GM13976 (cell line): ENCODE results near the gene PHF21A.

Experiments
- DNase-seq: peaks from one replicate; pipeline ENCODE4 v3.0.0; 2012; ENCODE audit warnings: low spot score
- in situ Hi-C: fragments of 300-500 bp; cut with MboI; formaldehyde crosslinking; loops from one replicate; pipeline ENCODE4 v1.12.0; 2022; ENCODE audit warnings: low sequenced_read_pairs, mixed read lengths, inconsistent platforms; ENCODE audit not compliant: unreplicated experiment
- TF ChIP-seq, protein P1 (sequence below): IDR thresholded peaks from 2 replicates; pipeline ENCODE4 v1.5.1; 2012; ENCODE audit warnings: borderline replicate concordance, mild to moderate bottlenecking; ENCODE audit not compliant: insufficient read depth; ENCODE audit errors: extremely low read depth, missing control alignments, control extremely low read depth

Gene PHF21A

DNA sequence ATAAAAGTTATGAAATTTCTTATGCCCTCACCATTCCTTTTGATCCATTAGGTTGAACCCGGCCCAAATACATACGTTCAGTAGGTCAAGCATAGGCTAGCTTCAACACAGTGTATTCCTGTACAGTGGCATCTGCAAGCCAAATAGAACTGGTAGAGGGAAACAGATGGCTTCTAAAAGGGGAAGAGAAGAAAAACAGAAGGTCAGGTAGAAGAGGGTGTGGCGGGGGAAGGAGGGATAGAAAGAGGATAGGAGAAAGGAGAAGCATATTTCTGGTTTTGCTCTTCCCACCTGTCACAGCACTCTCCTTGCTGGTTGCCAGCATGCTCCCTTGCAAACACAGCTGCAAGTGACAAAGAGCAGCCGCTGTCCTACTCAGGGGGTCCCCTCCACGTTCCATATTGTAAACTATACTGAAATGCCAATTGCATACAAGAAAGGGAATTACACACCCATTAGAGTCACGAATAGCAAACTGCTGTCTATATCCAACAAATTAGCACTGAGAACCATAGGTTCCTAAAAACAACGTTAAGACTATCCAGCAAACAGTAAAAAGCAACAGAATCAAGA is 71.8 kb downstream of the PHF21A start:
- TF ChIP-seq, protein P1, sequence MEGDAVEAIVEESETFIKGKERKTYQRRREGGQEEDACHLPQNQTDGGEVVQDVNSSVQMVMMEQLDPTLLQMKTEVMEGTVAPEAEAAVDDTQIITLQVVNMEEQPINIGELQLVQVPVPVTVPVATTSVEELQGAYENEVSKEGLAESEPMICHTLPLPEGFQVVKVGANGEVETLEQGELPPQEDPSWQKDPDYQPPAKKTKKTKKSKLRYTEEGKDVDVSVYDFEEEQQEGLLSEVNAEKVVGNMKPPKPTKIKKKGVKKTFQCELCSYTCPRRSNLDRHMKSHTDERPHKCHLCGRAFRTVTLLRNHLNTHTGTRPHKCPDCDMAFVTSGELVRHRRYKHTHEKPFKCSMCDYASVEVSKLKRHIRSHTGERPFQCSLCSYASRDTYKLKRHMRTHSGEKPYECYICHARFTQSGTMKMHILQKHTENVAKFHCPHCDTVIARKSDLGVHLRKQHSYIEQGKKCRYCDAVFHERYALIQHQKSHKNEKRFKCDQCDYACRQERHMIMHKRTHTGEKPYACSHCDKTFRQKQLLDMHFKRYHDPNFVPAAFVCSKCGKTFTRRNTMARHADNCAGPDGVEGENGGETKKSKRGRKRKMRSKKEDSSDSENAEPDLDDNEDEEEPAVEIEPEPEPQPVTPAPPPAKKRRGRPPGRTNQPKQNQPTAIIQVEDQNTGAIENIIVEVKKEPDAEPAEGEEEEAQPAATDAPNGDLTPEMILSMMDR, result no peak
- DNase-seq, result no peak
- in situ Hi-C loops, result no loop called here

DNA sequence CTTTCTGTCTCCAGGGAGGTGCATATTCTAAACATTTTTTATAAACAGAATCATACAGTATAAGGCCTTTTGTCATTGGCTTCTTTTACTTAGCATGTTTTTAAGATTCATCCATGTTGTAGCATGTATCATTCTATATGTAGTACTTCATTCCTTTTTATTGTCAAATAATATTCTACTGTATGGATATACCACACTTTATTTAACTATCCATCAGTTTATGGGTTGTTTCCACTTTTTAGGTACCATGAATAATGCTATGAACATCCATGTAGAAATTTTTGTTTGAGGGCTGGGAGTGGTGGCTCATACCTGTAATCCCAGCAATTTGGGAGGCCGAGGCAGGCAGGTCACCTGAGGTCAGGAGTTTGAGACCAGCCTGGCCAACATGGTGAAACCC is 73.1 kb downstream of the PHF21A start:
- TF ChIP-seq, protein P1, result no peak
- in situ Hi-C loops, result no loop called here
- no peak for DNase-seq

GRCh38 chr11:46047520-46047919 is 73.7 kb downstream of the PHF21A start:
- DNase-seq, result no peak
- in situ Hi-C loops, result no loop called here
- TF ChIP-seq, protein P1, result no peak

DNA sequence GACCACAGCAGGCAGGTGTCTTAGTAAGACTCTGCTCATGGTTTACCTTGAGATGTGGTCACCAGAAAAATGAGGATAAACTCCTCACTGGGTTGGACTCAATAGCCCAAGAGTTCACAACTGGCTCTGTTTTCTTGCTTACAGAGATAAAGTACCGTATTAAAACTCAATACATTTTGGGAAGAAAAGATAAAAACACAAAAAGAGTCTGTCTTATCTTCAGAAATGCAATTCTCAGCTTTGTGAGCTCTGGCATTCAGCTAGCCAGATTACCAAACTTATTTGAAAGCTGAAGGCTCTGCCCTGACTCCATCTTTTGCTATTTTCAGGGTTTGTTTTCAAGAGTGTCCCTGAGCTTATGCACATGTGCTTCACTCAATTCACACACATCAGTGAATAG is 75.4 kb downstream of the PHF21A start:
- in situ Hi-C loops, result no loop called here
- TF ChIP-seq, protein P1, result no peak
- DNase-seq, result no peak

GRCh38 chr11:46044601-46045000 is 76.7 kb downstream of the PHF21A start:
- TF ChIP-seq, protein P1, result no peak
- in situ Hi-C loops, result no loop called here
- DNase-seq, result no peak

- no peak for DNase-seq
- TF ChIP-seq, protein P1, result no peak
- in situ Hi-C loops, result no loop called here
Observed at GRCh38 chr11:46039990-46040389, 81.3 kb downstream of the PHF21A start.
